Anterior cingulate cortex (tissue), 58 donors: ENCODE data around the gene ETS2.
"Not testable (repeated sequence)": the region's sequence is repeated elsewhere in the genome, so short reads cannot be mapped to it uniquely, and the experiment has no call there.

Experiments used
- DNase-seq, 58 donors: peaks; one replicate each; lab custom pipeline; 2025; lab: John Stamatoyannopoulos, UW

Gene ETS2

GRCh38 chr21:38814126-38815059 is 8.7 kb downstream of the ETS2 start:
- no peak for DNase-seq

- no peak for DNase-seq
Measured at GRCh38 chr21:38815060-38815405, 9.3 kb downstream of the ETS2 start.

GRCh38 chr21:38816400-38816977 is 10.8 kb downstream of the ETS2 start:
- no peak for DNase-seq

DNA sequence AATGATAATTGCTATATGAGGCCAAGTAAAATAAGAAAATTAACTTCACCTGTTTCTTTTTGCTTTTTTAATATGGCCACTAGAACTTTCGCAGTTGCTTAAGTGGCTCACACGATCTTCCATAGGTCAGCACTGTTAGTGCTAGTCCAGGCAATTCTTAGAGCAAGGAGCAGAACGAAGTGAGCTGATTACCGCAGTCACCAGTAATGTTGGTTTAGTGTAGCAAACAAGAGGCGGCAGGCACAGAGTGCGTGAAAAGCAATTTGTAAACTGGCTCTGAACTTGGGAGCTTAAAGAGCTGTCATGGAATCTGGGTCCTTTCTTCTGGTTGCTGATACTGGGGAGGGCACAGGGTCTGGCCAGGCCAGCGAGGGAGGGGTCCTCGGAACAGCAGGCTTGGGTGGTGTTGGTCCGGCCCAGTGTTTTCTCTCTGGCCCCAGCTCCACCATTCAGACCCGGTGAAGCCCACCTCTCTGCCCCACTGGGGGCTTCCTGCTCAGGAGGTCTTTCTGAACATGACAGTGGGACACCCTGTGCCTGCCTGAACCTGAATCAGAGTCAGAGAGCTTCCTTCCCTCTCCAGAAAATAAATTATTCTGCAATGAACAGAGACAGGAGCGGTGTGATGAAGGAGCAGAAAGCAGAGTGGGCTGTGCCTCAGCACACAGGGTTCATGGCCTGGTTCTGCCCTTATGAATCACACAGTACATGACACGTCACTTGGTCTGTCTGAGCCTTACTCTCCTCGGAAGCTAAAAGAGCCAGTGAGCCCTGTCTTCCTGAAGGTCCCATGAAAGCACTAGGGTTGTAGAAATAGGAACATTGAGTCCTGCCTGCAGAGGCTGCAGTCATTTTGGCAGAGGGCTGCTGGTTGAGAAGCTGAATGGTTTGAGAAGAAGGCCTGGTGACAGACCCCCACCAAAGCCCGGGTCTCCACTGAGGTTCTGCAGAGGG is 11.9 kb downstream of the ETS2 start:
- DNase-seq: no peak

- no peak for DNase-seq
Measured at GRCh38 chr21:38818325-38818723, 12.6 kb downstream of the ETS2 start.

- DNase-seq: no peak
Measured at GRCh38 chr21:38819051-38819718, 13.5 kb downstream of the ETS2 start.

DNA sequence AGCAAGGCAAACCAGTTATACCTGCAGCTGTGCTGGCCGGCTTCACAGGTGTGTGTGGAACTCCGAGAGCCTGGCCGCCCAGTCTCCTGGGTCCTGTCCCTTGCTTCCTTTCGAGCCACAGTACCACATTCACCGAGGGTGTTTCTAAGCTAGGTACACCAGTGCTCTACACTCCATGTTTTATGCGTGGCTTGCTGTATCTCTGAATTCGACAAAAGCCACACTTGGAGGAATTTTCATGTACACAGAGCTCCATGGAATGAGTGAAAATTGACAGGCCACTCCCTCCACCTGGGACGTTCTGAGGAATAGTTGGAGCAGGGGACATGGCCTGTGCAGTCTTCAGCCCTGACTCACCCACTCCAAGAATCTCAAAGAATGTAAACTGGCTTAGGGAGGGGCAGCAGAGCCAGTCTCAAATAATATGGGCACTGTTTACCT is 14.0 kb downstream of the ETS2 start:
- no peak for DNase-seq

- no peak for DNase-seq
Measured at GRCh38 chr21:38820471-38821239, 14.9 kb downstream of the ETS2 start.

DNA sequence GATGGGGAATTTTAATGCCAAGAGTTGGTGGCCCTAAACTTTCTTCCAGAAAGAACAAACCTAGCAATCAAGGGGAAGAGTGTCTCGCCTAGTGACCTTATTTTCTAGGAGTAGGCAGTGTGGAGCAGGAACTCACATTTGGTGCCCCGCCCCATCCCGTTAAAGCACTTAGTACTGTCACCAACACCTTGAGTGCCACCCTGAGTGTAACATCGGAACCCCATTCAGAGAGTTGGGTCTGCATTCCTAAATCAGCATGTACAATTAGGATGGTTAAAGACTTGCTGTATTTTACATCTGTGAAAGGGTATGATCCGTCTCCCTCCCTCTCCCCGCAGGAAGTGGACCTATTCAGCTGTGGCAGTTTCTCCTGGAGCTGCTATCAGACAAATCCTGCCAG is 15.5 kb downstream of the ETS2 start:
- DNase-seq: no peak

- DNase-seq: no peak
Measured at GRCh38 chr21:38821959-38822682, 16.4 kb downstream of the ETS2 start.

DNA sequence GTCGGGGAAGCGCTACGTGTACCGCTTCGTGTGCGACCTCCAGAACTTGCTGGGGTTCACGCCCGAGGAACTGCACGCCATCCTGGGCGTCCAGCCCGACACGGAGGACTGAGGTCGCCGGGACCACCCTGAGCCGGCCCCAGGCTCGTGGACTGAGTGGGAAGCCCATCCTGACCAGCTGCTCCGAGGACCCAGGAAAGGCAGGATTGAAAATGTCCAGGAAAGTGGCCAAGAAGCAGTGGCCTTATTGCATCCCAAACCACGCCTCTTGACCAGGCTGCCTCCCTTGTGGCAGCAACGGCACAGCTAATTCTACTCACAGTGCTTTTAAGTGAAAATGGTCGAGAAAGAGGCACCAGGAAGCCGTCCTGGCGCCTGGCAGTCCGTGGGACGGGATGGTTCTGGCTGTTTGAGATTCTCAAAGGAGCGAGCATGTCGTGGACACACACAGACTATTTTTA is 17.1 kb downstream of the ETS2 start:
- no peak for DNase-seq

DNA sequence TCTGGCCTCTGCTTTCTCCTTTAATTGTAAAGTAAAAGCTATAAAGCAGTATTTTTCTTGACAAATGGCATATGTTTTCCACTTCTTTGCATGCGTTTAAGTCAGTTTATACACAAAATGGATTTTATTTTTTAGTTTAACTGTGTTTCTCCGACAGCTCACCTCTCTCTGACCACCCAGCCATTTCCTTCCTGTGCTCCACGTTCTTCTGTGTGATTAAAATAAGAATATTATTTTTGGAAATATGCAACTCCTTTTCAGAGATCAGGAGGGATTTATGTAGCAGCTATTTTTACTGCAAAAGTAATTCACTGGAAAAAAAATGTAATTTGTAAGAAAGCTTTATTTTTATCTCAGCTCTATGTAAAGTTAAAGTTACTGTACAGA is 18.0 kb downstream of the ETS2 start:
- no peak for DNase-seq

DNA sequence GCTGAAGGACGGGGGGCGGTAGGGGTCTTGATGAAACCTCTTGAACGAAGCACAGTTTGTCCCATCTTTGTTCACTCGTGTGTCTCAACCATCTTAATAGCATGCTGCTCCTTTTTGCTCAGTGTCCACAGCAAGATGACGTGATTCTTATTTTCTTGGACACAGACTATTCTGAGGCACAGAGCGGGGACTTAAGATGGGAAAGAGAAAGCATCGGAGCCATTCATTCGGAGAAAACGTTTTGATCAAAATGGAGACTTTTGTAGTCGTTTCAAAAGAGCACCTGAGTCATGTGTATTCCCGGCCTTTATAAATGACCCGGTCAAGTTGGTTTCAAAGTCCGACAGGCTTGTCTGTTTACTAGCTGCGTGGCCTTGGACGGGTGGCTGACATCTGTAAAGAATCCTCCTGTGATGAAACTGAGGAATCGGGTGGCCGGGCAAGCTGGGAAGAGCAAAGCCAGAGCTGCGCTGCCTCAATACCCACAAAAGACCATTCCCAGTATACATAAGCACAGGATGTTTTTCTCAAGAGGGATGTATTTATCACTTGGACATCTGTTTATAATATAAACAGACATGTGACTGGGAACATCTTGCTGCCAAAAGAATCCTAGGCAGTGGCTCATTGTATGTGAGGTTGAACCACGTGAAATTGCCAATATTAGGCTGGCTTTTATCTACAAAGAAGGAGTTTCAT is 18.5 kb downstream of the ETS2 start:
- no peak for DNase-seq

GRCh38 chr21:38825269-38825668 is 19.5 kb downstream of the ETS2 start:
- DNase-seq: no peak

GRCh38 chr21:38825921-38826320 is 20.2 kb downstream of the ETS2 start:
- no peak for DNase-seq

DNA sequence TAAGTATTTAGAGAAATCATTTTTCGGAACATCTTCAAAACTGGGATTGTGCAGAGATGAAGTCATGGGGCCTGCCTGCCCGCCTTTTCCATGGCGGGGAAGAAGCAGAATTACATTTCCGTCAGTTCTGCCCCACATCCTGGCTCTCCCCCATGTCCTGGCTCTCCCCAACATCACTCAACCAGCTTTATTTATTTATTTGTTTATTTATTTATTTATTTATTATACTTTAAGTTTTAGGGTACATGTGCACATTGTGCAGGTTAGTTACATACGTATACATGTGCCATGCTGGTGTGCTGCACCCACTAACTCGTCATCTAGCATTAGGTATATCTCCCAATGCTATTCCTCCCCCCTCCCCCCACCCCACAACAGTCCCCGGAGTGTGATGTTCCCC is 22.4 kb downstream of the ETS2 start:
- not testable (repeated sequence) for DNase-seq

GRCh38 chr21:38830671-38831525 is 25.2 kb downstream of the ETS2 start:
- DNase-seq: no peak
